Measurements from ENCODE around the gene TRIO.
"Not testable (repeated sequence)": the region's sequence is repeated elsewhere in the genome, so short reads cannot be mapped to it uniquely, and the experiment has no call there.

TRIO gene

GRCh38 chr5:14204785-14205321 is 61.7 kb downstream of the TRIO start:
- ATAC-seq: peak; percentile 67
- TF ChIP-seq ZNF565 (CRISPR knock-in tag; conservative IDR thresholded peaks at IDR 0.05; ENCODE audit: low read depth) (no peak), ZFP30 (CRISPR knock-in tag; IDR thresholded peaks at IDR 0.05) (no peak), ZNF70 (CRISPR knock-in tag; IDR thresholded peaks at IDR 0.05) (no peak), ARNTL (CRISPR knock-in tag; IDR thresholded peaks at IDR 0.05; ENCODE audit: borderline replicate concordance, low read depth) (no peak), ZC3H10 (CRISPR knock-in tag; IDR thresholded peaks at IDR 0.05) (no peak), OSR1 (CRISPR knock-in tag; IDR thresholded peaks at IDR 0.05) (no peak)
- TF ChIP-seq, protein P1, sequence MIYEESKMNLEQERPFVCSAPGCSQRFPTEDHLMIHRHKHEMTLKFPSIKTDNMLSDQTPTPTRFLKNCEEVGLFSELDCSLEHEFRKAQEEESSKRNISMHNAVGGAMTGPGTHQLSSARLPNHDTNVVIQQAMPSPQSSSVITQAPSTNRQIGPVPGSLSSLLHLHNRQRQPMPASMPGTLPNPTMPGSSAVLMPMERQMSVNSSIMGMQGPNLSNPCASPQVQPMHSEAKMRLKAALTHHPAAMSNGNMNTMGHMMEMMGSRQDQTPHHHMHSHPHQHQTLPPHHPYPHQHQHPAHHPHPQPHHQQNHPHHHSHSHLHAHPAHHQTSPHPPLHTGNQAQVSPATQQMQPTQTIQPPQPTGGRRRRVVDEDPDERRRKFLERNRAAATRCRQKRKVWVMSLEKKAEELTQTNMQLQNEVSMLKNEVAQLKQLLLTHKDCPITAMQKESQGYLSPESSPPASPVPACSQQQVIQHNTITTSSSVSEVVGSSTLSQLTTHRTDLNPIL (CRISPR knock-in tag; IDR thresholded peaks at IDR 0.05; ENCODE audit: low read depth): no peak

GRCh38 chr5:14206028-14206725 is 63.0 kb downstream of the TRIO start:
- no peak for ATAC-seq
- TF ChIP-seq SNAI2 (CRISPR knock-in tag; IDR thresholded peaks at IDR 0.05): no peak
- no peak for TF ChIP-seq ZNF565 (CRISPR knock-in tag; conservative IDR thresholded peaks at IDR 0.05; ENCODE audit: low read depth)
- no peak for TF ChIP-seq ZC3H10 (CRISPR knock-in tag; IDR thresholded peaks at IDR 0.05)
- no peak for TF ChIP-seq ARNTL (CRISPR knock-in tag; IDR thresholded peaks at IDR 0.05; ENCODE audit: borderline replicate concordance, low read depth)
- TF ChIP-seq ZFP30 (CRISPR knock-in tag; IDR thresholded peaks at IDR 0.05): no peak
- TF ChIP-seq, protein P2, sequence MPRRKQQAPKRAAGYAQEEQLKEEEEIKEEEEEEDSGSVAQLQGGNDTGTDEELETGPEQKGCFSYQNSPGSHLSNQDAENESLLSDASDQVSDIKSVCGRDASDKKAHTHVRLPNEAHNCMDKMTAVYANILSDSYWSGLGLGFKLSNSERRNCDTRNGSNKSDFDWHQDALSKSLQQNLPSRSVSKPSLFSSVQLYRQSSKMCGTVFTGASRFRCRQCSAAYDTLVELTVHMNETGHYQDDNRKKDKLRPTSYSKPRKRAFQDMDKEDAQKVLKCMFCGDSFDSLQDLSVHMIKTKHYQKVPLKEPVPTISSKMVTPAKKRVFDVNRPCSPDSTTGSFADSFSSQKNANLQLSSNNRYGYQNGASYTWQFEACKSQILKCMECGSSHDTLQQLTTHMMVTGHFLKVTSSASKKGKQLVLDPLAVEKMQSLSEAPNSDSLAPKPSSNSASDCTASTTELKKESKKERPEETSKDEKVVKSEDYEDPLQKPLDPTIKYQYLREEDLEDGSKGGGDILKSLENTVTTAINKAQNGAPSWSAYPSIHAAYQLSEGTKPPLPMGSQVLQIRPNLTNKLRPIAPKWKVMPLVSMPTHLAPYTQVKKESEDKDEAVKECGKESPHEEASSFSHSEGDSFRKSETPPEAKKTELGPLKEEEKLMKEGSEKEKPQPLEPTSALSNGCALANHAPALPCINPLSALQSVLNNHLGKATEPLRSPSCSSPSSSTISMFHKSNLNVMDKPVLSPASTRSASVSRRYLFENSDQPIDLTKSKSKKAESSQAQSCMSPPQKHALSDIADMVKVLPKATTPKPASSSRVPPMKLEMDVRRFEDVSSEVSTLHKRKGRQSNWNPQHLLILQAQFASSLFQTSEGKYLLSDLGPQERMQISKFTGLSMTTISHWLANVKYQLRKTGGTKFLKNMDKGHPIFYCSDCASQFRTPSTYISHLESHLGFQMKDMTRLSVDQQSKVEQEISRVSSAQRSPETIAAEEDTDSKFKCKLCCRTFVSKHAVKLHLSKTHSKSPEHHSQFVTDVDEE (CRISPR knock-in tag; IDR thresholded peaks at IDR 0.05): no peak
- TF ChIP-seq CSRNP3 (CRISPR knock-in tag; IDR thresholded peaks at IDR 0.05): no peak
- no peak for TF ChIP-seq ESRRG (CRISPR knock-in tag; IDR thresholded peaks at IDR 0.05)
- TF ChIP-seq, protein P1 (CRISPR knock-in tag; IDR thresholded peaks at IDR 0.05; ENCODE audit: low read depth): no peak
- TF ChIP-seq ZFP3 (CRISPR knock-in tag; IDR thresholded peaks at IDR 0.05): no peak
- TF ChIP-seq ISL1 (CRISPR knock-in tag; IDR thresholded peaks at IDR 0.05): no peak
- no peak for TF ChIP-seq TCF4 (CRISPR knock-in tag; IDR thresholded peaks at IDR 0.05; ENCODE audit: borderline replicate concordance)
- TF ChIP-seq OSR1 (CRISPR knock-in tag; IDR thresholded peaks at IDR 0.05): no peak
- TF ChIP-seq TOX (CRISPR knock-in tag; IDR thresholded peaks at IDR 0.05; ENCODE audit: borderline replicate concordance): no peak
- TF ChIP-seq ZNF70 (CRISPR knock-in tag; IDR thresholded peaks at IDR 0.05): no peak
- TF ChIP-seq CSDC2 (CRISPR knock-in tag; IDR thresholded peaks at IDR 0.05): no peak
- no peak for TF ChIP-seq RARB (CRISPR knock-in tag; IDR thresholded peaks at IDR 0.05)
- no peak for TF ChIP-seq GLIS3 (CRISPR knock-in tag; IDR thresholded peaks at IDR 0.05)

DNA sequence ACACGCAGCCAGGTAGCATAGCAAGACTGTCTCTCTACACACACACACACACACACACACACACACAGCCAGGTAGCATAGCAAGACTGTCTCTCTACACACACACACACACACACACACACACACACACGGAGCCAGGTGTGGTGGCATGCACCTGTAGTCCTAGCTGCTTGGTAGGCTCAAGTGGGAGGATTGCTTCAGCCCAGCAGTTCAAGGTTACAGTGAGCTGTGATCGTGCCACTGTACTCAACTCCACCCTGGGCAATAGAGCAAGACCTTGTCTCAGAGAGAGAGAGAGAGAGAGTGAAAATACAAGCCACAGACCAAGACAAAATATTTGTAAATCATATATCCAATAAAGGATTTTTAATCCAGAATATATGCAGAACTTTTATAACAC is 64.3 kb downstream of the TRIO start:
- ATAC-seq: not testable (repeated sequence)

DNA sequence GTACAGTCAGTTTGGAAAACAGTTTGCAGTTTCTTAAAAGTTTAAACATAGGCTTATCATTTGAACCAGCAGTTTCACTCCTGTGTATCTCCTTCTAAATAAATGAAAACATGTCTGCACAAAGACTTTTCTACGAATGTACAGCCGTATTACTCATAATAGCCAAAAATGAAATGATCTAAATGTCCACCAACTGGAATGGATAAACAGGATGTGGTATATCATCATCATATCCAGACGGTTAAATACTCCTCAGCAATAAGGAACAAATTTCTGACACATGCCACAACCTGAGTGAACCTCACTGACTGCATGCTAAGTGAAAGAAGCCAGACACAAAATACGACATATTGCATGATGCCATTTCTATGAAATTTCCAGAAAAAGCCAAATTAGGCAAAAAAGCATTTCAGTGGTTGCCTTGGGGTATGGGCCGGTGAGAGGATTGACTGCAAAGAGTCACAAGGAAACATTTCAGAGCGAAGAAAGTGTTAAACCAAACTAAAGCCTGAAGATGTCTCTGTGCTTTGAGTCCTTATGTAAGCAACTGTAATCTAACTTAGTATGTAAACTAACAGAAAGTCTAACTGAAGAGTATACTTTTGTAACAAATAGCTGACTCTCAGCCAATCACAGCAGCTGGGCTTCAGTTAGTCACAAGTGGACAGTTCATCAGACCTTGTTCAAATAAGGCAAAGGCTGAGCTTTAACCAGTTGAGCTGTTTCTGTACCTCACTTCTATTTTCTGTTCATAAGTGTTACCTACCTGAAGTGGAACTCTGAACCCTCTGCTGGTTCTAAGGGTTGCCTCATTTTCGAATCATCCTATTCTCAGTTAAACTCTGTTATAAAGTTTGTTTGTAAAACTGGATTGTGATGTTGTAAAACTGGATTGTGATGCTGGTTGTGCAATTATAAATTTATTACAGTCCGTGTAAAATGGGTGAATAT is 65.2 kb downstream of the TRIO start:
- TF ChIP-seq ZNF8 (CRISPR knock-in tag; IDR thresholded peaks at IDR 0.05) (peak; percentile 78), ESRRG (CRISPR knock-in tag; IDR thresholded peaks at IDR 0.05) (no peak), ISL1 (CRISPR knock-in tag; IDR thresholded peaks at IDR 0.05) (peak; percentile 44)
- ATAC-seq: peak; percentile 65
